MCF 10A (cell line): ENCODE measurements around the gene CSNK2A1. TPM values are rescaled to one million over a fixed set of nuclear protein-coding genes. Genes with fewer than 3 reads are reported as not detected.

ENCODE experiments used
- BruUV-seq: library from RNA; stranded (reverse); fragments of 400-500 nt; replicated peaks from 2 replicates; lab custom pipeline; 2021; lab: Mats Ljungman, UMichigan
- CTCF ChIA-PET: fragments of 300-600 bp; sonication (Branson Sonifier 250); formaldehyde crosslinking; extraction: SDS; loops from one replicate; lab custom pipeline; 2021; ENCODE audit warnings: antibody characterized with exemption, inconsistent platforms; lab: Yijun Ruan, JAX
- POLR2A ChIA-PET: fragments of 300-600, 350-650 bp; sonication (Branson Sonifier 250); formaldehyde crosslinking; extraction: SDS; loops from one replicate; lab custom pipeline; 2020; ENCODE audit warnings: antibody characterized with exemption, inconsistent platforms; lab: Yijun Ruan, JAX
- DNase-seq: peaks from one replicate; pipeline ENCODE4 v3.0.0-alpha.2; 2018; ENCODE audit not compliant: unreplicated experiment
- H3K27ac Mint-ChIP-seq: one replicate; pipeline ENCODE4 v1.8.0; 2022; ENCODE audit warnings: mild to moderate bottlenecking, low read depth, mixed read lengths; ENCODE audit not compliant: unreplicated experiment
- H3K27me3 Mint-ChIP-seq: one replicate; pipeline ENCODE4 v1.8.0; 2022; ENCODE audit warnings: mixed read lengths; ENCODE audit not compliant: insufficient read depth, unreplicated experiment
- H3K36me3 Mint-ChIP-seq: one replicate; pipeline ENCODE4 v1.8.0; 2022; ENCODE audit warnings: mild to moderate bottlenecking, moderate library complexity, mixed read lengths; ENCODE audit not compliant: insufficient read depth, unreplicated experiment
- H3K4me1 Mint-ChIP-seq: one replicate; pipeline ENCODE4 v1.8.0; 2022; ENCODE audit warnings: mixed read lengths; ENCODE audit not compliant: insufficient read depth, unreplicated experiment
- H3K4me3 Mint-ChIP-seq: one replicate; pipeline ENCODE4 v1.8.0; 2022; ENCODE audit warnings: mild to moderate bottlenecking, moderate library complexity, mixed read lengths; ENCODE audit not compliant: unreplicated experiment
- H3K9me3 Mint-ChIP-seq: one replicate; pipeline ENCODE4 v1.8.0; 2022; ENCODE audit warnings: mixed read lengths; ENCODE audit not compliant: unreplicated experiment
- CTCF ChIP-seq: fragments of 200-600 bp; IDR thresholded peaks from one replicate; pipeline ENCODE4 v1.8.0; 2022; ENCODE audit warnings: antibody characterized with exemption, mild to moderate bottlenecking; ENCODE audit not compliant: unreplicated experiment
- intact Hi-C: fragments of 100-400 bp; cut with micrococcal nuclease; formaldehyde crosslinking; loops from 2 replicates; pipeline ENCODE4 v1.14.1; 2022
- total RNA-seq: library from RNA; stranded (reverse); gene quantifications from 2 replicates; pipeline ENCODE4 v1.2.3, GENCODE V29; 2022

CSNK2A1 gene
- total RNA-seq, 1 experiment from 2014 or later: 271 TPM

DNA sequence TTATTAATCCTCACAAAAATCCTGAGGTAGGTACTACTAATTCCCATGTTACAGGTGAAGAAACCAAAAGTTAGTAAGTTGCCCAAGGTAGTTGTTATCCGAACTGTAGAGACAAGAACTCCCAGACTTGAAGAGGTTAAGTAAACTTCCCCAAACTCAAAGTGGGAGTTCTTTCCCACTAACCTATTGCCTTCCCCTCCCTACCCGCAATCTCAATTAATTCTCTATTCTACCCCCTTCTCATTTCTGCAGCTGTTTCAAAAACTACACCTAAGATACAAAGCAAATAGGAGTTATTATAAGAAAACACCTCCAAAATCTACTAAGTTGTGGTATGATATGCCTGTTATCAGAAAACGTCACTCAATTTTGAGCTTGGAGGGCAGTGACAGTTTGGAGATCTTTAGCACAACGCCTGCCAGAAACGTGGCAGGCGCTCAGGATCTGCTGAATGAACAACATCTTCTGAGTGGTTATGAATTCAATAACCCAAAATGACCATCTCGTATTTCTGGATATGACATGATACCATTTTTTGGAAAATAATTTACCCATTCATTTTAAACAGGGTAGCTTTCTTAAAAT lies 7.1 kb downstream of the CSNK2A1 start:
- ChIA-PET POLR2A (interaction anchor here (1.0 to 1.9 kb wide), 4 partner anchors 15 to 176 kb away, joined by 3 to 5 read pairs (median 3); no protein-coding TSS in a partner anchor), CTCF (interaction anchor here (0.6 to 3.0 kb wide), 7 partner anchors 109 to 571 kb away, joined by 3 to 11 read pairs (median 3); no protein-coding TSS in a partner anchor)
- peak overlapping the region; percentile 7 for H3K4me3 Mint-ChIP-seq

GRCh38 chr20:535958-536357 lies 7.6 kb downstream of the CSNK2A1 start:
- intact Hi-C loops: no loop called here
- peaks cover 26% of the 10 kb centered on the region for H3K36me3 Mint-ChIP-seq
- TF ChIP-seq CTCF: no peak
- POLR2A ChIA-PET: interaction anchor here (1.9 to 2.3 kb wide), 2 partner anchors 7 to 14 kb away, joined by 5 to 19 read pairs; partner anchors contain the start of gene CSNK2A1
- DNase-seq: no peak
- peaks cover 39% of the 10 kb centered on the region for H3K4me1 Mint-ChIP-seq
- BruUV-seq: no TSS peak
- H3K4me3 Mint-ChIP-seq: peak overlapping the region; percentile 44
- H3K27me3 Mint-ChIP-seq: no peaks in the 10 kb centered on the region
- no peak overlapping the region for H3K27ac Mint-ChIP-seq
- CTCF ChIA-PET: interaction anchor here (1.3 to 3.0 kb wide), 3 partner anchors 110 to 203 kb away, joined by 5 to 11 read pairs (median 6); no protein-coding TSS in a partner anchor
- no peaks in the 10 kb centered on the region for H3K9me3 Mint-ChIP-seq

More for the DNA sequence above, 7.1 kb downstream of the CSNK2A1 start:
- no peaks in the 10 kb centered on the region for H3K9me3 Mint-ChIP-seq
- H3K27ac Mint-ChIP-seq: no peak overlapping the region
- DNase-seq: no peak
- H3K36me3 Mint-ChIP-seq: peaks cover 26% of the 10 kb centered on the region
- no TSS peak for BruUV-seq
- intact Hi-C loops: no loop called here
- H3K27me3 Mint-ChIP-seq: no peaks in the 10 kb centered on the region
- peaks cover 39% of the 10 kb centered on the region for H3K4me1 Mint-ChIP-seq
- no peak for TF ChIP-seq CTCF

GRCh38 chr20:533526-533925 lies 10.1 kb downstream of the CSNK2A1 start:
- CTCF ChIA-PET: no interaction called here

More at GRCh38 chr20:533526-533925, 10.1 kb downstream of the CSNK2A1 start:
- Mint-ChIP-seq H3K4me1 (peaks cover 42% of the 10 kb centered on the region), H3K27me3 (no peaks in the 10 kb centered on the region), H3K4me3 (no peak overlapping the region), H3K36me3 (peaks cover 23% of the 10 kb centered on the region), H3K9me3 (no peaks in the 10 kb centered on the region), H3K27ac (no peak overlapping the region)
- DNase-seq: no peak
- intact Hi-C loops: no loop called here
- TF ChIP-seq CTCF: no peak
- POLR2A ChIA-PET: interaction anchor here (0.9 kb wide), 1 partner anchor 127 kb away, joined by 3 read pairs; no protein-coding TSS in a partner anchor
- no TSS peak for BruUV-seq
